Trophoblast cell (in vitro differentiated cells and primary cell): ENCODE measurements around the gene PCP4.

Source experiments
- DNase-seq, 2 donors: peaks; one replicate each; pipeline ENCODE4 v3.0.0-alpha.2; 2016
- H2AFZ ChIP-seq: 2 replicates; pipeline ENCODE4 v1.6.1; 2013; ENCODE audit warnings: low read length, moderate library complexity, mild to moderate bottlenecking; ENCODE audit not compliant: insufficient read depth, poor library complexity
- H2AK5ac ChIP-seq: 2 replicates; pipeline ENCODE4 v1.6.1; 2013; ENCODE audit warnings: mild to moderate bottlenecking, low read length
- H2BK120ac ChIP-seq: 2 replicates; pipeline ENCODE4 v1.6.1; 2013; ENCODE audit warnings: low read length, mild to moderate bottlenecking, moderate library complexity; ENCODE audit not compliant: insufficient read depth, poor library complexity
- H2BK12ac ChIP-seq: 2 replicates; pipeline ENCODE4 v1.6.1; 2013; ENCODE audit warnings: mild to moderate bottlenecking, low read length, moderate library complexity
- H2BK5ac ChIP-seq: 2 replicates; pipeline ENCODE4 v1.6.1; 2013; ENCODE audit warnings: low read length, low read depth, moderate library complexity, mild to moderate bottlenecking; ENCODE audit not compliant: poor library complexity
- H3K14ac ChIP-seq: 2 replicates; pipeline ENCODE4 v1.6.1; 2013; ENCODE audit warnings: mild to moderate bottlenecking, low read length
- H3K18ac ChIP-seq: 2 replicates; pipeline ENCODE4 v1.6.1; 2013; ENCODE audit warnings: mild to moderate bottlenecking, low read length
- H3K23ac ChIP-seq: 2 replicates; pipeline ENCODE4 v1.6.1; 2013; ENCODE audit warnings: low read length
- H3K27ac ChIP-seq: 2 replicates; pipeline ENCODE4 v1.5.1; 2013; ENCODE audit warnings: low read depth, mild to moderate bottlenecking, inconsistent platforms, low read length, moderate library complexity
- H3K27me3 ChIP-seq: 2 replicates; pipeline ENCODE4 v1.6.1; 2013; ENCODE audit warnings: inconsistent platforms, mild to moderate bottlenecking, low read length, moderate library complexity; ENCODE audit not compliant: insufficient read depth
- H3K36me3 ChIP-seq, 2 experiments: 1 replicate in 1 of 2; 2 replicates in 1 of 2; pipeline ENCODE4 v1.6.1; 2013; ENCODE audit warnings: low read length in 2 of 2, mild to moderate bottlenecking in 2 of 2, moderate library complexity in 1 of 2; ENCODE audit not compliant: insufficient read depth in 2 of 2, control insufficient read depth in 1 of 2
- H3K4ac ChIP-seq: 2 replicates; pipeline ENCODE4 v1.6.1; 2013; ENCODE audit warnings: low read depth, mild to moderate bottlenecking, low read length, moderate library complexity
- H3K4me1 ChIP-seq, 2 experiments: 1 replicate in 1 of 2; 2 replicates in 1 of 2; pipeline ENCODE4 v1.6.1; 2013; ENCODE audit warnings: low read length in 2 of 2, mild to moderate bottlenecking in 2 of 2, moderate library complexity in 1 of 2; ENCODE audit not compliant: insufficient read depth in 2 of 2, control insufficient read depth in 1 of 2
- H3K4me2 ChIP-seq: 2 replicates; pipeline ENCODE4 v1.6.1; 2013; ENCODE audit warnings: inconsistent platforms, mild to moderate bottlenecking, low read length, moderate library complexity
- H3K4me3 ChIP-seq: 2 replicates; pipeline ENCODE4 v1.5.1; 2013; ENCODE audit warnings: mild to moderate bottlenecking, low read depth, low read length, inconsistent platforms
- H3K79me1 ChIP-seq: one replicate; pipeline ENCODE4 v1.6.1; 2013; ENCODE audit warnings: low read length
- H3K79me2 ChIP-seq: 2 replicates; pipeline ENCODE4 v1.6.1; 2013; ENCODE audit warnings: low read length, mild to moderate bottlenecking; ENCODE audit not compliant: control insufficient read depth, insufficient read depth, poor library complexity
- H3K9ac ChIP-seq: 2 replicates; pipeline ENCODE4 v1.6.1; 2013; ENCODE audit warnings: mild to moderate bottlenecking, low read length
- H3K9me3 ChIP-seq: 2 replicates; pipeline ENCODE4 v1.6.1; 2013; ENCODE audit warnings: low read depth, mild to moderate bottlenecking, control low read depth, inconsistent platforms, low read length; ENCODE audit not compliant: insufficient read depth
- H4K12ac ChIP-seq: 2 replicates; pipeline ENCODE4 v1.6.1; 2013; ENCODE audit warnings: low read depth, mild to moderate bottlenecking, low read length, moderate library complexity
- H4K8ac ChIP-seq: 2 replicates; pipeline ENCODE4 v1.6.1; 2013; ENCODE audit warnings: low read depth, mild to moderate bottlenecking, low read length, moderate library complexity
- H4K91ac ChIP-seq: one replicate; pipeline ENCODE4 v1.6.1; 2013; ENCODE audit warnings: low read depth, mild to moderate bottlenecking, low read length, moderate library complexity
- WGBS: extraction: QIAGEN DNeasy Blood & Tissue Kit; methylation state at CpG from one replicate; pipeline ENCODE4 v1.1.7; 2013; ENCODE audit warnings: missing lambda C conversion rate; ENCODE audit not compliant: insufficient read length, insufficient coverage; ENCODE audit errors: extremely low coverage; 5-methylcytosine and 5-hydroxymethylcytosine counted together

PCP4 gene

GRCh38 chr21:39918558-39918957 is 51.3 kb downstream of the PCP4 start:
- Histone ChIP-seq H3K18ac (no peak overlapping the region), H3K4me1 (no peaks in the 10 kb centered on the region), H3K4me3 (no peak overlapping the region), H3K23ac (no peak overlapping the region), H3K36me3 (no peaks in the 10 kb centered on the region), H2BK120ac (no peak overlapping the region), H2AK5ac (no peak overlapping the region), H3K4ac (no peak overlapping the region), H2AFZ (no peak overlapping the region), H3K27ac (no peak overlapping the region), H3K4me2 (no peak overlapping the region), H3K27me3 (no peaks in the 10 kb centered on the region), H3K79me1 (no peaks in the 10 kb centered on the region), H2BK12ac (no peak overlapping the region), H3K9me3 (peaks cover 8% of the 10 kb centered on the region), H4K8ac (no peak overlapping the region), H3K14ac (no peak overlapping the region), H4K91ac (no peak overlapping the region), H4K12ac (no peak overlapping the region), H2BK5ac (no peak overlapping the region), H3K9ac (no peak overlapping the region), H3K79me2 (no peaks in the 10 kb centered on the region)
- DNase-seq: peak in 1 of 2 donors; percentile 41
- no CpG with 5 or more reads among the region's 4 CpGs for WGBS

- Histone ChIP-seq H3K23ac (no peak overlapping the region), H4K8ac (no peak overlapping the region), H3K14ac (no peak overlapping the region), H2AK5ac (no peak overlapping the region), H3K79me2 (no peaks in the 10 kb centered on the region), H2BK12ac (no peak overlapping the region), H3K27me3 (no peaks in the 10 kb centered on the region), H3K4me2 (no peak overlapping the region), H3K4me3 (no peak overlapping the region), H3K36me3 (no peaks in the 10 kb centered on the region), H3K4me1 (no peaks in the 10 kb centered on the region), H3K9me3 (peaks cover 7% of the 10 kb centered on the region), H3K4ac (no peak overlapping the region), H3K18ac (no peak overlapping the region), H4K12ac (no peak overlapping the region), H3K79me1 (no peaks in the 10 kb centered on the region), H2AFZ (no peak overlapping the region), H2BK5ac (no peak overlapping the region), H2BK120ac (no peak overlapping the region), H4K91ac (no peak overlapping the region), H3K9ac (no peak overlapping the region), H3K27ac (no peak overlapping the region)
- no CpG with 5 or more reads among the region's 10 CpGs for WGBS
- no peak for DNase-seq
These were observed 56.2 kb downstream of the PCP4 start for GRCh38 chr21:39923476-39923875.

- no CpG with 5 or more reads among the region's 8 CpGs for WGBS
- Histone ChIP-seq H3K4me2 (no peak overlapping the region), H2AK5ac (no peak overlapping the region), H3K14ac (no peak overlapping the region), H4K91ac (no peak overlapping the region), H4K8ac (no peak overlapping the region), H3K23ac (no peak overlapping the region), H3K9me3 (peaks cover 5% of the 10 kb centered on the region), H2BK120ac (no peak overlapping the region), H4K12ac (no peak overlapping the region), H3K4ac (no peak overlapping the region), H3K27me3 (no peaks in the 10 kb centered on the region), H2BK12ac (no peak overlapping the region), H3K79me1 (no peaks in the 10 kb centered on the region), H3K79me2 (no peaks in the 10 kb centered on the region), H3K4me3 (no peak overlapping the region), H3K36me3 (no peaks in the 10 kb centered on the region), H2AFZ (no peak overlapping the region), H3K27ac (no peak overlapping the region), H3K18ac (no peak overlapping the region), H3K4me1 (no peaks in the 10 kb centered on the region), H3K9ac (no peak overlapping the region), H2BK5ac (no peak overlapping the region)
- DNase-seq: no peak
These were observed 57.5 kb downstream of the PCP4 start for GRCh38 chr21:39924577-39925308.

GRCh38 chr21:39927304-39927886 is 60.2 kb downstream of the PCP4 start:
- H3K23ac ChIP-seq: no peak overlapping the region
- H3K27me3 ChIP-seq: no peaks in the 10 kb centered on the region
- no peak overlapping the region for H3K4ac ChIP-seq
- H2BK5ac ChIP-seq: no peak overlapping the region
- H4K8ac ChIP-seq: no peak overlapping the region
- no CpG with 5 or more reads among the region's 2 CpGs for WGBS
- H3K18ac ChIP-seq: no peak overlapping the region
- no peak for DNase-seq
- H3K14ac ChIP-seq: no peak overlapping the region
- H2BK120ac ChIP-seq: no peak overlapping the region
- H3K9ac ChIP-seq: no peak overlapping the region
- H3K36me3 ChIP-seq: no peaks in the 10 kb centered on the region
- no peaks in the 10 kb centered on the region for H3K9me3 ChIP-seq
- no peaks in the 10 kb centered on the region for H3K79me1 ChIP-seq
- H2AK5ac ChIP-seq: no peak overlapping the region
- H3K27ac ChIP-seq: no peak overlapping the region
- no peak overlapping the region for H3K4me3 ChIP-seq
- H2AFZ ChIP-seq: no peak overlapping the region
- no peaks in the 10 kb centered on the region for H3K79me2 ChIP-seq
- no peak overlapping the region for H2BK12ac ChIP-seq
- H3K4me2 ChIP-seq: no peak overlapping the region
- H3K4me1 ChIP-seq: no peaks in the 10 kb centered on the region
- H4K12ac ChIP-seq: no peak overlapping the region
- no peak overlapping the region for H4K91ac ChIP-seq
